HCEC 1CT (cell line): Measurements from ENCODE around the gene ST3GAL6.

Experiments used
- DNase-seq: peaks from one replicate; pipeline ENCODE4 v3.0.0-alpha.2; 2017

Gene ST3GAL6

DNA sequence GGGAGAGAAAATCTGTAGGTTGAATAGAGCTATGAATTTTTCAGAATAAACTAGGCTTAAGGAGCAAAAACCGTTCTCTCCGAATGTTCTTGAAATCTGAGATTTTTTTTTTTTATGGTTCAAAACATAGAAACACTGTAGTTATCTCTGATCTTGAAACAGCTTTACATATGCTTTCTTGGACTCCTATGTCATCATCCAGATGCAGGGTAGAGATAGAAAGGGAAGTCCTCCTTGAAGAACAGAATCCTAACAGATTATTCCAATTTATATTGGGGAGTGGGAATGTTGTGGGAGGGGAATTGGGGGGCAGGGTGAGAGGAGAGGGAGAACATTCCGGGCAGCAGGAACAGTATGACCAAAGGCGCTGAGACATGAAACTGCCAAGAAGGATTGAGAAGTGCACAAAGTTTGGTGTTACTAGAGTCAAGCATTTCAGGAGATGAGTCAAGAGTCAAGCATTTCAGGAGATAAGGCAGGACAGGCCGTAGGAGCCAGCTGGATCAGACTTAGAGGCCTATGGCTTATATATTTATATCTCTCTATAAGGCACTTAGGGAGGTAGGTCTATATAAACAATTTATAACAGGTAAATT is 21.9 kb upstream of the ST3GAL6 start:
- DNase-seq, result peak; percentile 43

DNA sequence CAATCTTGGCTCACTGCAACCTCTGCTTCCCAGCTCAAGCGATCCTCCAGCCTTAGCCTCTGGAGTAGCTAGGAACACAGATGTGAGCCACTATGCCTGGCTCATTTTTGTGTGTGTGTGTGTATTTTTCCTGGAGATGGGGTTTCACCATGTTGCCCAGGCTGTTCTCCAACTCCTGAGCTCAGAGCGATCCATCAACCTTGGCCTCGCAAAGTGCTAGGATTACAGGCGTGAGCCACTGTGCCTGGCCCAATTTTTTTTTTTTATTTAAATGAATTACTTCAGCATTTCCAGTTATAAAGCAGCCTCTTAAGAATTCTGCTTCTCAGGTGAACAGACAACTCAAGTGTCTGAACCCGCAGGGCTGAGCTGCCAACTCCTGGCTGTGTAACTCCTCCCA is 20.1 kb upstream of the ST3GAL6 start:
- no peak for DNase-seq

DNA sequence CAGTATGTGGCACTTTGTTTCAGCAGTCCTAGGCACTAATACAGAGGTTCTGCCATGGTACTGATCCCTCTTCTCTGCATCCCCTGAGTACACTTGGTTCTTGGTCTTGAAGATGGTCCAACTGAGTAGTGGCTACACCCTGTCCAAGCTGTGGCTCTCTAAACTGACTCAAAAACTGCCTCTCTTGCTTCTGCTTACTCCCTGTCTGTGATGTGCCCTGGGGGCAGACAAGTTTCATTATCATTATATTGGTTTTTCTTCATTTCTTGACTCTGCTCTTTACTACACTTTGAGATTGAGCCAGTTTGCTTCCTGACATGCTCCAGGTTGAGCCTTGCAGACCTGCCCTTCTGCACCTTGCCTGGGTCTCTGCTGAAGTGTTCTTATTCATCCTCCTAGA is 18.9 kb upstream of the ST3GAL6 start:
- DNase-seq, result no peak

DNA sequence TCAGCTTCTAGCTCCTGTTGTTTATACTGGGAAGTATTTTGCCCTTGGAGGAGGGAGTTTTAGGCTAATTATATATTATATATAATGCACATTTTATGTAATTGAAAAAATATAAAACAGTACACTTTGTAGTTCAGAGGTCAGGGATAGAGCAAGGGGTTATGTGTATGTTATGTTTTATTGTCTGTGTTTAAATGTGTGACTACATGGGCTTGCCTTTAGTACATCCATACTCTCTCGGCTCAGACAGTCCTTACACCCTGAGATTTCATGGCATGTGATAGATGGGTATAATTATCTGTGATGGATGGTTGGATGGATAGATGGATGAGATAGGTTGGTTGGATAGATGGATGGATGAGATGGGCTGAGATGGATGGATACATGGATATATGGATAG is 17.4 kb upstream of the ST3GAL6 start:
- DNase-seq, result no peak

DNA sequence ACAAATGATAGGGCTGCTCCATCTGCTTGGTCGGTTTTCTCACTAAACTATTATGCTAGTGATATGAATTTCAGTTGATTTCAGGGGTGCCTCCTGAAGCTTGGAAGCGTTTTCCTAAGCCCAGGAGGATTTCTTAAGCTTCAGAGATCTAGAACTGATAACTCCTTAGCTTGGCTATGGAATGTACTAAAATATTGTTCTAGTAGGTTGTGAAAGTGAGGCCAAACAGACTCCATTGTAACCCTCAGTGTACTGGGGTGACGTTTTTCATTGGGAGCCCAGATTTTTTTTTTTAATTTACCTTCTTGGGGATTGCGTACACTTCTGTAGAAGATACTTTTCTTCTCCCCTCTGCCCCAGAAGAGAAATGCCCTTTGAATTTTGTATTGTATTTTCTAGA is 17.0 kb upstream of the ST3GAL6 start:
- DNase-seq, result no peak

DNA sequence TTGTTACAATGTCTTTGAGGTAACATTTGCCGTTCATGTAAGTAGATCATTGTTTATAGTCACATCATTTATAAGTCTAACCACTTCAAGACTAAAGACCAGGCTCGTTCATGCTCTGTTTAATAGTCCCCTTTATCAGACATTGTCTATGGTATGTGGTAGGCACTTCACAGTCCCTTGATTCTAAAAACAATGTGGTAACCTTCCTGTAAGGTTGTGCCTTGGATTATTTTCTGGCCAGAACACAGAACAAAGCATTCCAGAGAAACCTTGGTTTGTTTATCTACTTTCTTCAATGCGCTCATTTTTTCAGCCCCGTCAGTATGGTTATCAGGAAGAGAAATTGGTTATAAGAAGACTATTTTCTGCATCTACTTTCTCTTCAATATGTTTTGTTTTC is 16.3 kb upstream of the ST3GAL6 start:
- no peak for DNase-seq

DNA sequence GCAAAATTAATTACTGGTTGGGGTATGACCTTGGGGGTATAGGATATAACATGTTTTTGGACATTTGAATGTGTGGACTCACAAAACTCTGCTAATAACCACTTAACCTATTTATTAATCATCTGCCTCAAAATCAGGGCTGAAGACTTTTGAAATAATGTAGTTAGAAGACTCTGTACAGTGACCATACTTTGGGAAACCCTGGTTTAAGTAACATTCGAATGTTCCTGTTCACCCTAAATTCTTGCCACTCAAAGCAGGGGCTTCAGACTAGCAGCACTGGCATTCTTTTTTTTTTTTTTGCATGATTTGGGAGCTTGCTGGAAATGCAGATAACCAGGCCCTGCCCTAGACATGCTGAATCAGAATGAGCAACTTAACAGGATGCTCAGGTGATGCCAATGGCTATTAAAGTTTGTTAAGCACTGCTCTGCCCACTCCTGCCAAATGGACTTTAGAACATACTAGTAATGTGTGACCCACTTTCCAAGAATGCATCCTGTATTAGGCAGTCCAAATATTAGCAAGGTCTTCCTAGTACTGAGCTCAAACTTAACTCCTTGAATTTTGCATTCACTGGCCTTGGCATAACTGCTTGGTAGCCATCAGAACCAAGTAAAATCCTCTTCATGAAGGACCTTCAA is 12.7 kb upstream of the ST3GAL6 start:
- DNase-seq, result no peak

DNA sequence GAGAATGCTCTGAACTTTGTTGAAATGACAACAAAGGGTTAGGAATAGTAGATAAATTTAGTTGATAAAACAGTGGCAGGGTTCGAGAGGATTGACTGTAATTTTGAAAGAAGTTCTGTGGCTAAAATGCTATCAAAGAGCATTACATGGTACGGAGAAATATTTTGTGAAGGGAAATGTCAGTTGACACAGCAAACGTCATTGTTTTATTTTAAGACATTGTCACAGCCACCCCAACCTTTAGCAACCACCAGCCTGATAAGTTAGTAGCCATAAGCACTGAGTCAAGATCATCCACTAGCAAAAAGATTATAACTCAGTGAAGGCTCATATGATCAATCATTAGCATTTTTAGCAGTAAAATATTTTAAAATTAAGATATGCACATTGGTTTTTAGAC is 8.7 kb upstream of the ST3GAL6 start:
- DNase-seq, result no peak

DNA sequence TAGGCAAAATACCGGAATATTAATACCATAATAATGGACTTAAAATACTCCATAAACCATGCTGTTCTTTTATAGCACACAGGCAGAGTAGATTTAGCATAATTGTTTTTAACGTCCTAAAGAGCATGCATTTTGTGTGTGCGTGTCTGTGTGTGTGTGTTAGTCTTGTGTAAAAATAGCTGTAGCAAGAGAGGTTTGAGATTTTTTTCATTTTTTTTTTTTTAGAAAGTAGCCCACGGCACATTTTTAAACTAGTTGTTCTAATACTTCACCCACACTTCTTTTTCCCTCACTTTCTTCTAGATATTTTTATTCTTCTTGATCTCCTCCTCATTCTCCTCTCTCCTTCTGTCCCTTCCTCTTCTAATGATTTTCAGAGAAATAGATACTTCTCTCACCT is 7.5 kb upstream of the ST3GAL6 start:
- DNase-seq, result no peak

DNA sequence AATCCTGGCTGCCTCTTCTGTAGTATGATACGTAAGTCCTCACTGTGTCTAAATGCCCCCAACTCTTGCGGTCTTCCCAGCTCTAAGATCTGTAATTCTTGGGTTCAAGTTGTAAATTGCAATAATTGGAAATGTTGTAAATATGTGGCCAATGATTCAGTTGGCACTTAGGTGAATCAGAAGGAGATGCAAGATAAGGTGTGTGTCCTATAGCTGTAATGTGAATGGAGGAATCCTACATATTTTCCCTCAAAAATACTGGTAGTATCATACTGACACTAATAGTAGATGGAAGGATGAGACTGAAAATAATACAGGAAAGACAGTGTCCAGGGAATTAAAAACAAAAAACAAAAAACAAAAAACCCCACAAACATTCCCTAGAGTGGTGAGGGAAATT is 3.5 kb upstream of the ST3GAL6 start:
- DNase-seq, result no peak

DNA sequence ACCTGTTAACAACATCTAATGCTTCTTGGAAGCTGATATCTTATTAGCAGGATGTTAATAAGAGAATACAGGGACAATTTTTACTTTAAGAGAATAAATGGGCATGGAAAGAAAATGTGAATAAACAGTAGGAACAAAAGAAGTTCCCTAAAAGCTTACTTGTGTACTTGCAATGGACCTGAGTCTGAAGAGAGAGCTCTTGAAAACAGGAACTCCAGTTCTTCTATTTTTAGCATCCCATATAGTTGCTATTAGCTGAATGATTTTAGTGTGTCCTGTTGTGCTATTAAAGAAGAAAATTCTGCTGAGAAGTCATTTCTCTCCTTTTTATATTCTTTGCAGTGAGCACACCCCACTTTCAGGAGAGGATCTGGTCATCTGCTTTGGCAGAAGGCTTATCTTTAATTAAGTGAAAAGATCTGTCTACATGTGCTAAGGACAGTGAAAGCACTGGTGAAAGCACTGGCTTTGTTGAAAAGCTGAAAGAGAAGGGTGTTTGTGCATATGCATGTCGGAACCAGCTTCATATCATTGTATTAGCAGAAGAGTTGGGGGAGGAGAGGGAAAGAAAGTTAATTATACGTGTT is 1.4 kb upstream of the ST3GAL6 start:
- no peak for DNase-seq

DNA sequence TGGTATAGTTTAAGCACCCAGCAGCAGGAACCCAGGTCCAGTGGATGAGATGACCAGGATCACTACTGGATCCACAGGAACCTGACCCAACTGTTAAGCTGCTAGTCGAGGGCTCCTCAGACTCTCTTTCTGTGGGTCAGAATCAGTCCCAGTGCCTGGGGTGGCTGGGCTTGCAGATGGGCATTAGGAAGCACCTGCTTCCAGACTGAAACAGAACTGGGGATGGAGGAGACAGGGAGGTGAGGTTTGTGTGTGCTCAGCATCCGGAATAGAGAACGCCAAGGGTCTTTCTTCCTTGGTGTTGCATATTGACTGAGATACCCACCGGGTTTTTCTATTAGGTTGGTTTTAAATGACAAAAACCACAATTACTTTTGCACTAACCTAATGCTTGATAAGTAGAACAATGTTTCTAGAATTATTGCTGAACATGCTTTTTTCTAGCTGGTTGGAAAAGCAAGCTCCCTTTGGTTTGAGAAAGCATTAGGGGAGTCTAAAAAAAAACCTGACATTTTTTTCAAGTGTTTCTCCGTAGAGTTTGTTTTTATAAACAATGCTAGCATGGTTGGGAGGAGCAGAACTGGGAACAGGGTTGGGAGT is 779 bp downstream of the ST3GAL6 start:
- DNase-seq, result no peak

DNA sequence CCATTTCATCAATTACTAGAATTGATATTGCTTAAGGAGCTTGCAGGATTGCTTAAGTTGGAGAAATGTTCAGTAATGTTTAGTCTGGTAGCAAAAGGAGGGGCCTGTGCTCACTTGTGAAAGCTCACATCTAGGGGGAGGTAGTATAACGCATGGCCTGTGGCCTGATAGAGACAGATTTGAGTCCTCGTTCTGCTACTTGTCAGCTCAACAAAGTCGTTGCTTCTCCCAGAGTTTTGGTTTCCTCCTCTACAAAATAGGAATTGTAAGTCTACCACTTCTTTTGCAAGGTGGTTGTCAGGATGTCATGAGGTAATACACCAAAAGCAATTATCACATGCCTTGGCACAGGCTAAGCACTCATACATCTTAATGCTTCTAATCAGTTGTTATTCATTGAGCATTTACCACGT is 1.3 kb downstream of the ST3GAL6 start:
- peak; percentile 40 for DNase-seq

DNA sequence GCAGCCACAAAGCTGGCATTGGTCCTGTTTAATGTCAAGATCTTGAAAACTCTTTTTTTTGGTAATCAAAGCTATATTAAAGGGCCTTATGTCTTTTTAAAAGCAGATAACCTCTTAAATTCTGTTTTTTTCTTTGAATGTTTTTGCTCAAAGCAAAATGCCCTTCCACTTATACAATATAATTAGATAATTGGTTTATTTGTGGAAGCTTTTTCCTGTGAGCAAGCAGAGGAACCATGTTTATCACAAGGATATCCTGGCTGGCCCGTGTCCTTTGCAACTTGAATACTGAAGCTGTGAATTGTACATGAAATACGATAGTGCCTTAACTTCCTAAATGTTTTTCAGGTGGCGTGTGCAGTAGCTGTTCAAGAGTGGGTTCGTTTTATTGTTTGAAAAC is 2.6 kb downstream of the ST3GAL6 start:
- DNase-seq, result no peak

DNA sequence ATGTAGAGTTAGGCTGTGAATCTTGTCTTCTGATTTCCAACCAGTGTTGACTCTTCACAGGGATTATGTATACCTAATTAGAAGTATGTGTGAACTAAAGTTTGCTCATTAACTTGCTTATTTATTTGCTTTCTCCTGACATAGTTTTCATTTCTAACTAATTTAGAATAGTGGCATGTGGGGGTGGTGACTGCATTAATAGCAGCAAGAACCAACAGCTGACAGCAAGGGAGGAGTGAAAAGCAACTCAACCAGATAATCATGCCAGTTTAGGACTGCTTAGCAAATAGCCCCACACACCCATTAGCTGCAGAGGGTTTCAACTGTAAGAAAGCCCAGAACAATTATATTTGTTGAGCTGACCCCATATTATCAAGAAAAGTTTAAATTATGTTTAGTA is 3.8 kb downstream of the ST3GAL6 start:
- no peak for DNase-seq

DNA sequence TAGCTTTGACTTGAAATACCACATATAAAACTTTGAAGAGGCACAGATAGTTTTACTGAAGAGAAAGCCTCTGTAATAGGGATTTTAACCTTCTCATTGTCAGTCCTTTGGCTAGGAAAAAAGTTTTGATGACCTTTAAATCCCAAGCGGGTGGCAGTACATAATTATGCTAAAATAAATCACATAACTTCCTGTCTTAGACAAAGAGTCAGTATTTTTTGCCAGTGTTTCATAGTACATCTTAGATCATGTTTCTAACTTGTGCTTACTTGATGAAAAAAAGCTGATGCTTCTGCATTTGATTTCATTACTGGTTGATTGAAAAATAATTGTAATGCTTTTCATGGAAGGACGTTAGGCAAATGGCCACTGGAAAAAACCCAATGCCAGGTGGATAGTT is 5.8 kb downstream of the ST3GAL6 start:
- no peak for DNase-seq

DNA sequence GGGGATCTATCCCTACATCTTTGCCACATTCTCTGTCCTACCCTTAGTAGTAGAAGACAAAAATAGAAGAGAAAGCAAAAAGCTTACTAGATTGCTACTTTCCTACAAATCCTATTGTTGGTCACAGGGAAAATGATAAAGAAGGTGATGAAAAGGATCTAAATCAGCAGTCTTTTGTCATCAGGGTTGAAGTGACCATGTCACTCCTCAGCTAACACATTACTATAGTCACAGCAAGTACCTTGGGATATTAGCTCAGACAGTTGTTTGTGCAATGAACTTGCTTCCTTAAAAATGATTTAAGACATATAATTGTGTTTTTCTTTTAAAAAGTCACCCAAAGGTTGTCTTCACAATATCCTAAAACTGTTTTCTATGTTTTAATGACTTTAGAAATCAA is 6.3 kb downstream of the ST3GAL6 start:
- no peak for DNase-seq

DNA sequence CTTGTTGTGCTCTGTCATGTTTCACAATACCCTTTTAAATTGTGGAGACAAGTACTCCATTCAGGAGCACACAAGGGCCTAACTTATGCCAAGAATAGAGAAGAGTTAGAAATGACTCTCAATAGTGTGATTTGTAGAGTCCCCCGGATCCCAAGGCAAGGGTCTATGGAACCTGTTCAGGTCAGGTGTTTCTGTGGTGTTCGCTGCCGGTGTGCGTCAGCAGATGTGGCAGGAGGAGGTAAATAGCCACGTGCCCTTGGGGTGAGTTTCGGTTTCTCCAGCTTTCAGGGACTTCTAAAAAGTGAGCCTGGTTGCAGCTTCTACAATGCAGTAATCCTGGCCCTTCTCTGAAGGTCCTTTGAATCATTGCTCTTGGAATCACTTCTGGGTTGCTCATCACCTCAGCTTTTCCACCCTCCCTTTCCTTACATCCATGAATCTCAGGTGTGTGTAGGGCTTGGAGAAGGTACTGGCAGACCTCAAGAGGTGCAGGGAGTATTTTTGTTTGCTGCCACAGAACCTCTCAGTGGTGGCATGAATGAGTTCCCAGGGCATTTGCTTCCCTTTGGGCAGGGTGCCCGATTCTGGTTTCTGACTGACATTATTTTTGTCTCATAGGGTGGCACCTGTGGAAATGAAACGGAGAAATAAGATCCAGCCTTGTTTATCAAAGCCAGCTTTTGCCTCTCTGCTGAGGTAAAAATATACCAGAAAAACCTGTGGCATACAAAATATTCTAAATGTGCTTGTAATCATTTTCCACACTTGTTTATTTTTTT is 7.3 kb downstream of the ST3GAL6 start:
- no peak for DNase-seq

DNA sequence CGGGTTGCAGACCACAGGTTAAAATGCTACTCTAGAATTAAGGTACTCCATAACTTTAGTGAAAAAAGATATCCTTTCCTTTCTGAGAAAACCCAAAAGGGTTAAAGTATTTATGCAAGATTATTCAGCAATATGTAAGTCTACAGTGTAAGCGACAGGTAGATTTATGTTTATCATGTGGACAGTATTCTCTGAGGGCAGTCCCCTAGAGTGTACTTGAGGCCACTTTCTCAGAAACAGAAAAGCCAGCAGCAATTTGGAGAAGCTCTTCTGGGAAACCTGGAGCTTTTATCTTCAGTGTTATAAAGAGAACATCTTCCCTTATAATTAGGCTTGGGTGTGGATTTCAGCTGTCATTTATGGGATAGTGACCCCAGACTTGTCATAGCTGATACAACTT is 8.9 kb downstream of the ST3GAL6 start:
- DNase-seq, result no peak

DNA sequence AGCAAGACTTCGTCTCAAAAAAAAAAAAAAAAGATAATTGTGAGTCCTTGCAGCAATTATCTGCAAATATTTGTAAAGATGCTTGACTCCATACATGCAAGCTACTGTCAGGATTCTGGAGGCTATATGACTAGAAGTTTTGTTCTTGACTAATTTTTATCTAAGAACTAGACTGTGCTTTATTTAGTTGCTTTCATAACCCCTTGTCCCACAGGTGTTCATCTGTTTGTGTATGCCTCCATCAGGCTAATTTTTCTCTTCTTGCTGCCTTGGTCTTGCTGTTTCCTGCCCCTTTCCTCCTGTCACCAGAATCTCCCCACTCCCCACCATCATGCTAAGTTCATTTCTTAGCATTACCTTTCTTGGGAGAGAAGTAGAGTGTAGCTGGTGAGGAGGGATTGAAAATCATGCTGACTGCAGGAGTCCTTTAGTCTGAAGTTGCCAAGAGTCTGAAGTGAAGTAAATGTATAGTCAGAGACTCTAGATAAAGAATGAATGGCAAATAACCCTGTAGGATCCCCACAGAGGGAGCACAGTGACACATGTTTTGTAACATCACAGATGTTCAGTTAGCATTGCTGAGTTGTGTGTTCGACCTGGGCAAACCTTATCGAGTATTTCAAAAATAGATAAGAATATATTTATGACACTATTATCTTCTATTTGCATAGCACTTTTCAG is 12.5 kb downstream of the ST3GAL6 start:
- no peak for DNase-seq

DNA sequence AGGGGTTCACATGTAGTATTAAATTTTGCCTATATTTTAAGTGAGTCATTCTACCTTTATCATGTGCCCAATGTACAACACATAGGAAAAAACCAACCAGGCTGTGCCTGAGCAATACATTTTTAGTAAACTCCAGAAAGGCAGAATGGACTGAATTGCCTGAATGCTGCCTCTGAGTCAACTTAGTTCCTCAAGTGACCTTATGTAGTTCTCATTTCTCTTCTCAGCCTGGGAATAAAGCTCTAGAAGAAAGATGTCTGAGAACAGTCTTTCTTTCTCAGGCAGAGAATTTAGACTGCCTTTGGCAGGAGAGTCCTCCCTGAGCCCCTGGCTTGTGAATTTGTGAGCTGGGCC is 13.0 kb downstream of the ST3GAL6 start:
- DNase-seq, result no peak

DNA sequence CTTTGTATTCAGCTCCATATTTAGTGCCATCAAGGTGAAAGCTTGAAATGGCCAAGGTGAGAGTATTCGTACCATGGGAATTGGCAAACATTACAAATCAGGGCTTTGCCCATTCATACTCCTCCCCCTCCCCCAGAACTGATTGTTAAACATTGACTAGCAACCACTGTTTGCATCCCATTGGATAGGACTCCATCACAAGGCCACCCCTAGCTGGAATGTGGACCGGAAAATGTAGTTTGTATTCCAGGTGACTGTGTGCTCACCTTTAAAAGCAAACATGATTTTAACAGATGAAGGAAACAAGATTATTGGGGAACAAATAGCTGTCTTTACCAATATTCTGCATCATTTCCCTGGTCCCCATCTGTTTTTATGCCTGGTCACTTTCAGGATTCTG is 14.1 kb downstream of the ST3GAL6 start:
- no peak for DNase-seq

DNA sequence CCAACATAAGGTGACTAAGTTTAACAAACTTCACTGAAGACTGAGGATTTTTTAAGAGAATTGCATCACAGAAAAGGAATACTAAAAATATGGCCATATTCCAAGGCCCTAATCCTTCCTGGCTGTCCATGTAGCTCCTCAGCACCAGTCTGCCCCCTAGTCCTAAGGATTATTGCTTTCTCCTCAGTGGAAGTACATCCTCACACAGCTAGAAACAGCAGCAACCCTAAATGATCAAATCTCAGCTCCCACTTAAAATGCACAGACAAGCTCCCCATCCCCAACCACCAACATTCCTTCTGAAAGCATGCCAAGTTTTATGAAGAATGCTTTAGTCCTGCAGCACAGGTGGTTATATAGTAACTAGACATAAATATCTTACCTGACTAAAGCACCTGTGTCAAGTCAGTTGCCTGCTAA is 14.7 kb downstream of the ST3GAL6 start:
- peak; percentile 90 for DNase-seq
